Suprapubic skin (tissue), 4 donors: Measurements from ENCODE around the gene DNM3. TPM values are rescaled to one million over a fixed set of nuclear protein-coding genes. Genes with fewer than 3 reads are reported as not detected.

ENCODE experiments used
- DNase-seq, 2 donors: peaks; one replicate each; pipeline ENCODE4 v3.0.0-alpha.2; 2019; ENCODE audit warnings: low spot score in 2 of 2
- H3K27ac ChIP-seq: fragments of 200-600 bp; sonication (generic); one replicate; pipeline ENCODE4 v1.5.1; 2019
- H3K27me3 ChIP-seq: fragments of 200-600 bp; sonication (generic); one replicate; pipeline ENCODE4 v1.5.1; 2019
- H3K36me3 ChIP-seq: fragments of 200-600 bp; sonication (generic); one replicate; pipeline ENCODE4 v1.5.1; 2019
- H3K4me1 ChIP-seq: fragments of 200-600 bp; sonication (generic); one replicate; pipeline ENCODE4 v1.5.1; 2019
- H3K4me3 ChIP-seq: fragments of 200-600 bp; sonication (generic); one replicate; pipeline ENCODE4 v1.5.1; 2019; ENCODE audit warnings: mild to moderate bottlenecking
- H3K9me3 ChIP-seq: fragments of 200-600 bp; sonication (generic); one replicate; pipeline ENCODE4 v1.5.1; 2019
- CTCF ChIP-seq, 2 donors: fragments of 200-600 bp in 1 of 2; fragments of 450-650 bp in 1 of 2; sonication (generic) in 1 of 2; IDR thresholded peaks; one replicate each; pipeline ENCODE4 v1.5.1; 2016 to 2019; ENCODE audit warnings: antibody characterized with exemption in 2 of 2, mild to moderate bottlenecking in 1 of 2, moderate library complexity in 1 of 2
- EP300 ChIP-seq: sonication (generic); formaldehyde crosslinking; IDR thresholded peaks from one replicate; pipeline ENCODE4 v1.6.1; 2017; ENCODE audit warnings: antibody characterized with exemption
- POLR2A ChIP-seq, 2 donors: fragments of 450-650 bp; IDR thresholded peaks; one replicate each; pipeline ENCODE4 v1.6.1; 2017; ENCODE audit warnings: antibody characterized with exemption in 2 of 2, mild to moderate bottlenecking in 2 of 2, moderate library complexity in 2 of 2
- POLR2AphosphoS5 ChIP-seq, 3 donors: sonication (generic); formaldehyde crosslinking; IDR thresholded peaks; one replicate each; pipeline ENCODE4 v1.6.1; 2017; ENCODE audit warnings: antibody characterized with exemption in 3 of 3
- WGBS: methylation state at CpG from one replicate; pipeline ENCODE4 v1.1.5; 2018; 5-methylcytosine and 5-hydroxymethylcytosine counted together
- total RNA-seq, 4 donors: library from RNA; depleted of rRNA; stranded (reverse); fragments of >200 nt; gene quantifications; one replicate each; pipeline ENCODE4 v1.1.0, GENCODE V29; 2016

The DNM3 gene
- total RNA-seq, 4 donors from 2014 or later, result 1.6 to 11.7 (median 3.7) TPM

GRCh38 chr1:172377565-172377964, 536.3 kb downstream of the DNM3 start:
- Histone ChIP-seq H3K27ac (no peak overlapping the region), H3K9me3 (no peaks in the 10 kb centered on the region), H3K36me3 (no peaks in the 10 kb centered on the region), H3K4me3 (no peak overlapping the region), H3K27me3 (no peaks in the 10 kb centered on the region), H3K4me1 (no peaks in the 10 kb centered on the region)
- no peak for TF ChIP-seq POLR2AphosphoS5 (IDR thresholded peaks at IDR 0.05)
- DNase-seq, result no peak

- WGBS, result 70% methylated on average over 1 of the region's 1 CpG
Observed at GRCh38 chr1:172378109-172378760, 536.9 kb downstream of the DNM3 start.

GRCh38 chr1:172380441-172381244, 539.3 kb downstream of the DNM3 start:
- H3K4me3 ChIP-seq, result no peak overlapping the region
- H3K27me3 ChIP-seq, result no peaks in the 10 kb centered on the region
- DNase-seq, result no peak
- no peaks in the 10 kb centered on the region for H3K9me3 ChIP-seq
- H3K36me3 ChIP-seq, result no peaks in the 10 kb centered on the region
- no peak overlapping the region for H3K27ac ChIP-seq
- TF ChIP-seq EP300 (no peak), POLR2AphosphoS5 (IDR thresholded peaks at IDR 0.05) (no peak), CTCF (IDR thresholded peaks at IDR 0.05) (no peak), POLR2A (IDR thresholded peaks at IDR 0.05) (no peak)
- no peaks in the 10 kb centered on the region for H3K4me1 ChIP-seq
- WGBS, result 66% methylated on average over 6 of the region's 6 CpGs

More at GRCh38 chr1:172378109-172378760, 536.9 kb downstream of the DNM3 start:
- TF ChIP-seq EP300 (no peak), CTCF (IDR thresholded peaks at IDR 0.05) (no peak), POLR2A (IDR thresholded peaks at IDR 0.05) (no peak), POLR2AphosphoS5 (IDR thresholded peaks at IDR 0.05) (no peak)
- no peaks in the 10 kb centered on the region for H3K4me1 ChIP-seq
- H3K27me3 ChIP-seq, result no peaks in the 10 kb centered on the region
- H3K36me3 ChIP-seq, result no peaks in the 10 kb centered on the region
- no peaks in the 10 kb centered on the region for H3K9me3 ChIP-seq
- H3K27ac ChIP-seq, result no peak overlapping the region
- DNase-seq, result no peak
- no peak overlapping the region for H3K4me3 ChIP-seq

- Histone ChIP-seq H3K9me3 (no peaks in the 10 kb centered on the region), H3K27me3 (no peaks in the 10 kb centered on the region), H3K4me1 (no peaks in the 10 kb centered on the region), H3K4me3 (no peak overlapping the region), H3K27ac (no peak overlapping the region), H3K36me3 (no peaks in the 10 kb centered on the region)
- DNase-seq, result no peak
- WGBS, result 82% methylated on average over 2 of the region's 2 CpGs
- TF ChIP-seq POLR2AphosphoS5 (IDR thresholded peaks at IDR 0.05) (no peak), EP300 (no peak), POLR2A (IDR thresholded peaks at IDR 0.05) (no peak), CTCF (IDR thresholded peaks at IDR 0.05) (no peak)
Observed at GRCh38 chr1:172381946-172382345, 540.6 kb downstream of the DNM3 start.

GRCh38 chr1:172382406-172382805, 541.1 kb downstream of the DNM3 start:
- H3K4me1 ChIP-seq, result no peaks in the 10 kb centered on the region
- no peaks in the 10 kb centered on the region for H3K27me3 ChIP-seq
- no peak for DNase-seq
- no peaks in the 10 kb centered on the region for H3K36me3 ChIP-seq
- WGBS, result 72% methylated on average over 1 of the region's 1 CpG
- no peaks in the 10 kb centered on the region for H3K9me3 ChIP-seq
- H3K27ac ChIP-seq, result no peak overlapping the region
- no peak overlapping the region for H3K4me3 ChIP-seq
- no peak for TF ChIP-seq POLR2AphosphoS5 (IDR thresholded peaks at IDR 0.05)
- no peak for TF ChIP-seq CTCF (IDR thresholded peaks at IDR 0.05)
- TF ChIP-seq POLR2A (IDR thresholded peaks at IDR 0.05), result no peak
- TF ChIP-seq EP300, result no peak
